Stimulated activated naive CD8-positive, alpha-beta T cell treated with anti-CD3 and anti-CD28 coated beads, Interleukin-15, Interleukin-2, amounts not matched to agents 100 U/mL and 50 U/mL, for 24 hours (primary cell): Measurements from ENCODE around the gene VAT1.
A peak's percentile ranks its signal among the peaks of the same experiment; 100 is the strongest.
"Not testable (repeated sequence)": the region's sequence is repeated elsewhere in the genome, so short reads cannot be mapped to it uniquely, and the experiment has no call there.

Source experiments
- ATAC-seq: fragments of 150-1000 bp; cut with Tn5 transposase; one replicate; pipeline ENCODE4 v1.10.0; 2021
- DNase-seq: peaks from one replicate; pipeline ENCODE4 v3.0.0; 2021

VAT1 gene

GRCh38 chr17:43006639-43007551 is 15.3 kb downstream of the VAT1 start, which contains the start of gene IFI35:
Gene IFI35, plus strand, starts transcription at chr17:43006784. Its CDS starts 164 bp downstream, at chr17:43006948.
- peak; percentile 93 for ATAC-seq
- peak; percentile 88 for DNase-seq

DNA sequence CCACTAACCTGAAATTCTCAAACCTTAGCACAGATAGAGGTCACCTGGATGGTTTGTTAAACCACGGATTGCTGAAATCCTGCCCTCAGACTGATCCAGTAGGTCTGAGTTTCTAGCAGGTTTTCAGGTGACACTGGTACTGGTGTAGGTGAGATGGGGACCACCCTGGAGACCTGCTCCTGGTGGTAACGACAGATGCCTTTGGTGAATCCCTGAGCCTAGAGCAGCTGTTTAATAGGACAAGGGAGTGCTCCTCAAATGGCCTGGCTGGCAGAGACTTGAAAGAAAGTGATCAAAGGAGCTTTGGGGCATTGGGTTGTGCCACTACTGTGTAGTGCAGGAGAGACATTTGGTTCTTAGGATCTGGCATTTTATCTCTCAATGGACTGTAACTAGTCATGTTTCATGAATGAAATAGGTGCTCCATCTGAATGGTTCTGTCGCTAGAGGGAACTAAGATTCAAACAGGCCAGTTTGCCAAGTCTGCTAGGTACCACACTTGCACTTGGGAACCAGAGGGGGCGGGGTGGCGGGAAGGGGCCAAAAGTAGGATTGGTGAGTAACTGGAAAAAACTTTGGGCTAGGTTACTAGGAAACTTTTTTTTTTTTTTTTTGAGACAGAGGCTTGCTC is 18.5 kb downstream of the VAT1 start:
- no peak for DNase-seq
- no peak for ATAC-seq

- ATAC-seq, DNase-seq: not testable (repeated sequence)
Observed at GRCh38 chr17:43000894-43001293, 21.3 kb downstream of the VAT1 start.

DNA sequence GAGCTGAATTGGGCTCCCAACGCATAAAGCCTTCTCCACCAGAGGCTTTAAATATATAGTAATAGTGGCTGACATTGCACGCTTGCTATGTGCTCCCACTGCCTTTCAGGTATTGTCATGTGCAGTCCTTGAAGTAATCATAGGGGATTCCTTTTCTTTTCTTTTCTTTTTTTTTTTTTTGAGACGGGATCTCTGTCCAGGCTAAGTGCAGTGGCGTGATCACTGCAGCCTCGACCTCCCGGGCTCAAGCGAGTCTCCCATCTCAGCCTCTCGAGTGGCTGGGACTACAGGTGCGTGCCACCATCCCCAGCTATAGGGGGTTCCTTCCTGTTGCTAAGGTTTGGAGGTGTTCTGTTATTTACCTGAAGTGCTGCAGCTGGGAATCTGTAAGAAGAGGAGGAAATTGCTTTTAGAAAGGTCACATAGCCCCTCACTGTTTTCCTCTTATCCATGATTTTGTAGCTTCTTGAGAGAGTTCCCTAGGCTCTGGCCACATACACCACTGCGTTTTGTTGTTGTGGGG is 23.1 kb downstream of the VAT1 start:
- ATAC-seq (no peak), DNase-seq (no peak)

GRCh38 chr17:42997984-42998938 is 23.9 kb downstream of the VAT1 start, which contains the start of gene RPL27:
Gene RPL27, plus strand, starts transcription at chr17:42998419. Its CDS starts 332 bp downstream, at chr17:42998751.
- ATAC-seq, result peak; percentile 98
- DNase-seq, result peak; percentile 97

DNA sequence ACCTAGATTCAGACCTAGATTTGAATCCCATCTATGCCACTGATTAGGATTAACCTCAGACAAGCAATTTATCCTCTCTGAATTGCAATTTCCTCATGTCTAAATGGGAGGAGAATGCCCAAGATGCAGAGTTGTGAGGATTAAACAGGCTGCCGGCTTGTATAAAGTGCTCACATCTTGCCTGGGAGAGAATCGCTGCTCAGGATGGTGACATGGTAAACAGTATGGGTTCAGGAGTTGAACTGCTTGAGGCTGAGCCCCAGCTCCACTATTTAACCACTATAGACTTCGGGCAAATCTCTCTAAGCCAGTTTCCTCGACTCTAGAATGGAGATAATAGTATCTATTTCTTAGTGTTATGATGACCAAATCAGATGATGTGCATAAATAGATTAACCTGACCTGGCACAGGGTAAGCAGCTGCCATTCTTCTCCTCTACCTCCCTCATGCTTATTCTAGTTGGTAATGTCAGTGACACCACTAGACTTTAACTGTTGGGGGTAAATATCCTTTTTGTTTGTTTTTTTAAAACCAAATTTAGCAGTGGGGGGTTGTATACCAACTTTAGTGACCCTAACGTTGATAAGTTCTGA is 24.7 kb downstream of the VAT1 start:
- DNase-seq, result no peak
- ATAC-seq, result no peak

GRCh38 chr17:42993913-42994312 is 28.3 kb downstream of the VAT1 start:
- not testable (repeated sequence) for ATAC-seq, DNase-seq

DNA sequence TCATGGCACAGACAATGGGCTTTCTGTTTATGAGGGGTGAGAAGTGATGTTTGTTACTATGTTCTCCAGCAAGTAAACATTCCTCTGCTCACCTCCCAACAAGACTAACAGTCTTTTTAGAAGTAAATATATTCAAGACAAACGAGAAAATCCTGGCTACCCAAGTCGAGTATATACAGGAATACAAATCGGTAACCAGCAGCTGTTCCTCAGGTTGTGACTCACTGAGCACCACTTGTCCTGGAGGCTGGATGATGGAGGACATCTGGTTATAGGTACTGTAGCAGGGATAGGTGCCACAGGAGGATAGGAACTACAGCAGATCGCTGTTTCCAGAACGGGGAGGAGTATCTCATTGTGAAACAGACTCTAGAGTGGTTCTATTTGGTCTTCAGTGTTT is 29.3 kb downstream of the VAT1 start:
- ATAC-seq, result no peak
- DNase-seq, result no peak

GRCh38 chr17:42991471-42991870 is 30.7 kb downstream of the VAT1 start:
- no peak for ATAC-seq

GRCh38 chr17:42989726-42990652 is 32.2 kb downstream of the VAT1 start:
- ATAC-seq (no peak), DNase-seq (no peak)

More at GRCh38 chr17:42991471-42991870, 30.7 kb downstream of the VAT1 start:
- DNase-seq, result no peak

DNA sequence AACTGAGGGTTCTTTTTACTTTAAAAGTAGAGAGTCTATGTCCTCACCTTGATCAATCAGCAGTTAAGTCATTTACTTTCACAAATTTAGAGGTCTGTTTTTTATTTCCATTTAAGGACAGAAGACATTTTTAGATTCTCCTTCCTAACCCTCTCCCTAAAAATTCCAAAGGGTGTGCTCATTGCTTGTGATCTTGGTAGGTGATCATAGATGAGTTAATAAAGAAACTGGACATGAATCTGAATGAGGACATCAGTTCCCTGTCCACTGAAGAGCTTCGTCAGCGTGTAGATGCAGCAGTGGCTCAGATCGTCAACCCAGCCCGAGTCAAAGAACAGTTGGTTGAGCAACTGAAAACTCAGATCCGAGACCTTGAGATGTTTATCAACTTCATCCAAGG is 33.0 kb downstream of the VAT1 start:
- ATAC-seq (no peak), DNase-seq (no peak)

- ATAC-seq, result no peak
Observed at GRCh38 chr17:42985225-42985624, 37.0 kb downstream of the VAT1 start.

DNA sequence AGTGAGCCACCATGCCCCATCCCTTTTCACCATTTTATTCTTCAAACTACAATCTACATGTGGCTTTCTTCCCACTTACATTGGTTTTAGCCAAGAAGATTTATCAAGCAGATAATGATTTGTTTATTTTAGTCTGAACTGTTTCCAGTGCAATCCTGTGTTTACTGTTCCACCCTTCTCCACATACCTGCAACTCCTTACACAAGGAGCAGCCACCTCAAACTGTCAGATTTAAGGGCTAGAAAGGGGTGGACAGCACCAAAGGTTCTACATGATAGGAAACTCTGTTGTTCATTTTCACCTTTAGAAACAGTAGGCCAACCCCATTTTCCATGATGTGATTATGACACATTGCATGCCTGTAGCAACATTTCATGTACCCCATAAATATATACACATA is 39.9 kb downstream of the VAT1 start:
- DNase-seq, result no peak
- ATAC-seq, result no peak

More at GRCh38 chr17:42985225-42985624, 37.0 kb downstream of the VAT1 start:
- no peak for DNase-seq

GRCh38 chr17:42980766-42981397 is 41.3 kb downstream of the VAT1 start:
- ATAC-seq (peak; percentile 89), DNase-seq (peak; percentile 77)

- DNase-seq (peak; percentile 95), ATAC-seq (peak; percentile 76)
Observed at GRCh38 chr17:42980274-42980765, 41.9 kb downstream of the VAT1 start, which contains the start of gene RUNDC1. Gene RUNDC1, plus strand, starts transcription at chr17:42980565. Its CDS starts 12 bp downstream, at chr17:42980577.

GRCh38 chr17:42979511-42980273 is 42.5 kb downstream of the VAT1 start, which contains the start of gene PTGES3L:
Gene PTGES3L, minus strand, starts transcription at chr17:42980080. Its CDS starts 27 bp downstream, at chr17:42980053.
- peak; percentile 60 for DNase-seq
- peak; percentile 67 for ATAC-seq

GRCh38 chr17:42975701-42976100 is 46.5 kb downstream of the VAT1 start:
- DNase-seq, ATAC-seq: not testable (repeated sequence)

GRCh38 chr17:42975265-42975664 is 46.9 kb downstream of the VAT1 start:
- ATAC-seq, result no peak
- DNase-seq, result no peak
